Fibroblast of mammary gland (primary cell): ENCODE data around the gene CD99.

Source experiments
- DNase-seq: peaks from one replicate; pipeline ENCODE4 v3.0.0-alpha.2; 2010; ENCODE audit warnings: low read depth
- H3K4me3 ChIP-seq: 2 replicates; pipeline ENCODE4 v1.5.1; 2011; ENCODE audit warnings: low read depth, mild to moderate bottlenecking, low read length, moderate library complexity; ENCODE audit not compliant: control insufficient read depth
- TF ChIP-seq, protein P1 (sequence below): conservative IDR thresholded peaks from 2 replicates; pipeline ENCODE4 v1.5.1; 2011; ENCODE audit warnings: low read depth, low read length, inconsistent platforms; ENCODE audit not compliant: control insufficient read depth, insufficient read depth

The CD99 gene

DNA sequence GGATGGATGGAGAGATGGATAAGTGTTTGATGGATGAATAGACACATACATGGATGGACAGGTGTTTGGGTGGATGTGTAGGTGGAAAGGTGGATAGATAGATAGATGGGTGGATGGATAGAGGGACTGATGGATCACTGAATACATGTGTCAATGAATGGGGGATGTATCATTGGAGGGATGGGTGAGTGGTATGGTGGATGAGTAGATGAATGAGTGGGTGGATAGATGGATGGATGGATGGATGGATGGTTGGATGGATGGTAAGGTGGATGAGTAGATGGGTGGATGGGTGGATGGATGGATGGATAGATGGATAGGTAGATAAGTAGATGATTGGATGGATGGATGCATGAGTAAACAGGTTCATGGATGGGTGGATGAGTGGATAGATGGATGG is 41.1 kb upstream of the CD99 start:
- no peak overlapping the region for H3K4me3 ChIP-seq
- TF ChIP-seq, protein P1, sequence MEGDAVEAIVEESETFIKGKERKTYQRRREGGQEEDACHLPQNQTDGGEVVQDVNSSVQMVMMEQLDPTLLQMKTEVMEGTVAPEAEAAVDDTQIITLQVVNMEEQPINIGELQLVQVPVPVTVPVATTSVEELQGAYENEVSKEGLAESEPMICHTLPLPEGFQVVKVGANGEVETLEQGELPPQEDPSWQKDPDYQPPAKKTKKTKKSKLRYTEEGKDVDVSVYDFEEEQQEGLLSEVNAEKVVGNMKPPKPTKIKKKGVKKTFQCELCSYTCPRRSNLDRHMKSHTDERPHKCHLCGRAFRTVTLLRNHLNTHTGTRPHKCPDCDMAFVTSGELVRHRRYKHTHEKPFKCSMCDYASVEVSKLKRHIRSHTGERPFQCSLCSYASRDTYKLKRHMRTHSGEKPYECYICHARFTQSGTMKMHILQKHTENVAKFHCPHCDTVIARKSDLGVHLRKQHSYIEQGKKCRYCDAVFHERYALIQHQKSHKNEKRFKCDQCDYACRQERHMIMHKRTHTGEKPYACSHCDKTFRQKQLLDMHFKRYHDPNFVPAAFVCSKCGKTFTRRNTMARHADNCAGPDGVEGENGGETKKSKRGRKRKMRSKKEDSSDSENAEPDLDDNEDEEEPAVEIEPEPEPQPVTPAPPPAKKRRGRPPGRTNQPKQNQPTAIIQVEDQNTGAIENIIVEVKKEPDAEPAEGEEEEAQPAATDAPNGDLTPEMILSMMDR, result no peak
- no peak for DNase-seq

DNA sequence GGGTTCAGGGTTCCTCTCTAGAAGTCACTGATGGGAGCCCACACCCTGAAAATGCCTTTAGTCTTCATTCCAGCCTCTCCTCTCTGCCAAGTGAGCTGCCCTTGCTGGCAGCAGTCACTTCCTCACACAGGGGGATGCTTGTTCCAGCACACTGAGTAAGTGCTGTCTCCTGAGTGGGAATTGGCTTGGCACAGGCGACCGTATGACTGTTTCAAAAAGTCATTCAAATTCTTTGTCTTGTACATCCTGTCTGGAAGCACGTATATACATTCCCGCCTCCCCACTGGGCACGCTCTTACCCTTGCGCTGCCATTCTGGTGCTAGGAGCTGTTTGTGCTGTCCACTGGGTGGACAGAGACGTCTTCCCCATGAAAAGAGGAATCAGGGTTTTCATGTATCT is 40.2 kb upstream of the CD99 start:
- no peak for DNase-seq
- TF ChIP-seq, protein P1, result no peak
- no peak overlapping the region for H3K4me3 ChIP-seq

DNA sequence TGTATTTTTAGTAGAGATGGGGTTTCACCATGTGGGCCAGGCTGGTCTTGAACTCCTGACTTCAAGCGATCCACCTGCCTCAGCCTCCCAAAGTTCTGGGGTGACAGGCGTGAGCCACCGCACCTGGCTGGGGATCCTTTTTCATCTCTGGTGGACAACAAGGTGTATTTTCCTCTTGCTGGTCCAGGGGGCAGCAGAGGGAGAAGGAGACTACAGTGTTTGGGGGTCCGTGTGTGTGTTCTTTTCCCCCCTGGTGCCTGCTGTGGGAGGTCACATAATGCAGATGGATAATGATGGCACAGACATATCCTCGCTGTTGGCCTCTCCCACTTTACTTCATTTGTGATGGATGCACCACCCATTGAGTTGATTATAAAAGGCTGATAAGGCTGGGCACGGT is 39.0 kb upstream of the CD99 start:
- no peak for DNase-seq
- no peak overlapping the region for H3K4me3 ChIP-seq
- TF ChIP-seq, protein P1, result peak; percentile 31

DNA sequence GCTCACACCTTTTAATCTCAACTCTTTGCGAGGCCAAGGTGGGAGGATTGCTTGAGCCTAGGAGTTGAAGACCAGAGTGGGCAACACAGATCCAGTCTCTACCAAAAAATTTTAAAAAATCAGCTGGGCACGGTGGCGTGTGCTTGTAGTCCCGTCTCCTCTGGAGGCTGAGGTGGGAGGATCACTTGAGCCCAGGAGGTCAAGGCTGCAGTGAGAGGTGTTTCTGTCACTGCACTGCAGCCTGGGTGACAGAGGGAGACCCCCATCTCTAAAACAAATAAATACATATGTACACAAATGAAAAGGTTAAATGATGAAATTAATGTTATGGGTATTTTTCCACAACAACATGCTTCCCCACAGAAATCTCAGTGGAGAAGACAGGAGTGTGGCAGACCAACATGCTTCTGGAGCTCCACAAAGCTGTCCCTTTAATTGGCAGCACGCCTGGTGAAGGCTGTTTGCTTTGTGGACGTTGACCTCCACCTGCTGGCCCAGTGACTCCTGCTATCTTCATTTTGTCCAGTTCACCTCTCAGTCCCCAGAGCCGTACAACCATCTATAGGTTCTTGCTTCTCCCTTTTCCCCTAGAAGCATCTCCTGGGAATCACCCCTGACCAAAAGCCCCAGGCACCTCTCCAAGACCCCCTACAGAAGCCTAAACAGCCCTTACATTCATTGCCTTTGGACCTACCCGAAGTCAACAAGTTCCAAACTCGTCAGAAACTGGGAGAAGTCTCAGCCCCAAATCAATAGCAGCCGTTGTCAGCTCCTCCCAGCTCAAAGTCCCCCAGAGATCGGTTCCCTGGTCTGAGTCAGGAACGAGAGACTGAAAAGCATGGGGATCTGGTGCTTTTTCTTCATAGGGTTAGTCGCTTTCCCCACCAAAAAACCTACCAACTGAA is 36.4 kb upstream of the CD99 start:
- TF ChIP-seq, protein P1, result no peak
- no peak for DNase-seq
- H3K4me3 ChIP-seq, result no peak overlapping the region

DNA sequence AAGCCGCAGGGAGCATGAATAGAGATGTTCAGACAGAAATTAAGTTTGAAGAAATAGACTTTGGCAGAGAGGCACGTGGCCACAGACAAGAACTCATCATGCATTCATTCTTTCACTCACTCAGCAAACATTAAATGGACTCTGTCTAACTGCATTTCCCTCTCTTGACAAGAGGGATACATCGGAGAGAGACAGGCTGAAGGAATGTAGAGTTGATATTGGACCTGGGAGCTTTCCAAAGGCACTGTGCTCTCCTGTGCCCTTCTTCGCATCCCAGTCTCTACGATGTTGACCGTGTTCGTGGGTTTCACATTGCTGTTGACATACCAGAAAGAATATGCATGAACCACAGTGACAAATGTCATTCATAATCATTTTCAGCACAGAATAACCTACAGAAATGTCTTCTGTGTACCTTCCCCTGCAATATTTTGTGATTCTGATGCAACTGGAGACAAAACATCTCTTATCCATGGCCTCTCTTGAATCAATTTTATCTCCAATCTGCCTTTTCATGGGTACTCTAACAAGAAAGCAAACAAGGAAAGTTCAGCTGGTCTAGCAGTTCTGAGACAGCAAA is 34.7 kb upstream of the CD99 start:
- no peak for DNase-seq
- H3K4me3 ChIP-seq, result no peak overlapping the region
- TF ChIP-seq, protein P1, result no peak

DNA sequence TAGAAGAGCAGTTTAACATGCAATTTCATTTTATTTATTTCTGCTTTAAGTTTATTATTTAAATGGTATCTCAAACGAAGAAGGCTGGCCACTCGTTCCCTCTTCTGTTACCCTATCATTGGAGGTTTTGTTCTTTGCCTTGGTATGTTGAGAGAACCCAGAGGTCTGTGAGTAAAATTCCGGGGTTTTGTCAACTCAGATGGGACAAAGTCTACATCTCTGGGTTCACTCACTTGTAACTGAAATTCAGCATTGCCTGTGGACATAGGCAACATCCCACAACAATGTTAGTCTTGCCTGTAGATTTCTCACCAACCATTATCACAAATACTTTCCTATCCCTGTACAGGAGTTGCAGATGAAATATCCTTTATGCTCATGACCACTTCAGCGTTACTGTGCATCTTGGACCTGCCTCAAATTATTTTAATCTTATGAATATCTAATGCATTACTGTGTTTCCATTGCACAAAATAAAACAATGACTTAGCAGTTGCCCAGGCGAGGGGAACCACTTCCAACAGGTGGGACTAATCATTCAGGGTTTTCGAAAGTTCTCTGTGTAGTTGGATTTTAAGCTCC is 33.5 kb upstream of the CD99 start:
- TF ChIP-seq, protein P1, result no peak
- no peak for DNase-seq
- H3K4me3 ChIP-seq, result no peak overlapping the region
